Testis (tissue), 3 donors: Measurements from ENCODE around the gene XYLT1. TPM values are rescaled to one million over a fixed set of nuclear protein-coding genes. Genes with fewer than 3 reads are reported as not detected.

Source experiments
- DNase-seq: peaks from one replicate; pipeline ENCODE4 v3.0.0-alpha.2; 2019
- H3K27ac ChIP-seq, 2 donors: fragments of 200-600 bp; sonication (generic); one replicate each; pipeline ENCODE4 v1.5.1; 2019
- H3K27me3 ChIP-seq: fragments of 200-600 bp; sonication (generic); one replicate; pipeline ENCODE4 v1.5.1; 2019
- H3K36me3 ChIP-seq: fragments of 200-600 bp; sonication (generic); one replicate; pipeline ENCODE4 v1.5.1; 2017; ENCODE audit warnings: low read depth; ENCODE audit errors: missing control alignments
- H3K4me1 ChIP-seq: fragments of 200-600 bp; sonication (generic); one replicate; pipeline ENCODE4 v1.5.1; 2019
- H3K4me3 ChIP-seq, 2 donors: fragments of 200-600 bp; sonication (generic); one replicate each; pipeline ENCODE4 v1.5.1; 2017 to 2019
- H3K9me3 ChIP-seq: fragments of 200-600 bp; sonication (generic); one replicate; pipeline ENCODE4 v1.5.1; 2017
- POLR2A ChIP-seq: fragments of 450-650 bp; IDR thresholded peaks from one replicate; pipeline ENCODE4 v1.6.1; 2017; ENCODE audit warnings: antibody characterized with exemption, mild to moderate bottlenecking, moderate library complexity
- WGBS, 2 donors: methylation state at CpG; one replicate each; pipeline ENCODE4 v1.1.5; 2018; 5-methylcytosine and 5-hydroxymethylcytosine counted together
- intact Hi-C: fragments of 100-400 bp; cut with DNase I; formaldehyde crosslinking; loops from one replicate; pipeline ENCODE4 v1.15.1; 2023; ENCODE audit warnings: low total_unique reads
- polyA plus RNA-seq: library from polyadenylated mRNA; stranded (reverse); fragments of 350-450 nt; fragmentation: Illumina TruSeq; extraction: RNeasy Lipid Tissue Mini Kit (QIAGEN cat#74804); gene quantifications from one replicate; pipeline ENCODE4 v1.2.3, GENCODE V29; 2014; ENCODE audit warnings: low read depth, low replicate concordance; ENCODE audit not compliant: insufficient read depth
- total RNA-seq, 2 donors: library from RNA; depleted of rRNA; stranded (reverse); fragments of >200 nt; gene quantifications; one replicate each; pipeline ENCODE4 v1.2.3, GENCODE V29; 2016
- TF ChIP-seq, protein P1 (sequence below), 3 experiments: fragments of 450-650 bp in 2 of 3; fragments of 200-600 bp in 1 of 3; sonication (generic) in 1 of 3; IDR thresholded peaks; one replicate each; pipeline ENCODE4 v1.5.1; 2016 to 2019; ENCODE audit warnings: antibody characterized with exemption in 3 of 3, mild to moderate bottlenecking in 2 of 3, moderate library complexity in 1 of 3

Gene XYLT1
- total and polyA plus RNA-seq, 3 donors from 2014 or later, result 6.5 to 20.7 (median 13.6) TPM

- no peaks in the 10 kb centered on the region for H3K27me3 ChIP-seq
- no peak for DNase-seq
- no peak for TF ChIP-seq POLR2A
- TF ChIP-seq, protein P1, sequence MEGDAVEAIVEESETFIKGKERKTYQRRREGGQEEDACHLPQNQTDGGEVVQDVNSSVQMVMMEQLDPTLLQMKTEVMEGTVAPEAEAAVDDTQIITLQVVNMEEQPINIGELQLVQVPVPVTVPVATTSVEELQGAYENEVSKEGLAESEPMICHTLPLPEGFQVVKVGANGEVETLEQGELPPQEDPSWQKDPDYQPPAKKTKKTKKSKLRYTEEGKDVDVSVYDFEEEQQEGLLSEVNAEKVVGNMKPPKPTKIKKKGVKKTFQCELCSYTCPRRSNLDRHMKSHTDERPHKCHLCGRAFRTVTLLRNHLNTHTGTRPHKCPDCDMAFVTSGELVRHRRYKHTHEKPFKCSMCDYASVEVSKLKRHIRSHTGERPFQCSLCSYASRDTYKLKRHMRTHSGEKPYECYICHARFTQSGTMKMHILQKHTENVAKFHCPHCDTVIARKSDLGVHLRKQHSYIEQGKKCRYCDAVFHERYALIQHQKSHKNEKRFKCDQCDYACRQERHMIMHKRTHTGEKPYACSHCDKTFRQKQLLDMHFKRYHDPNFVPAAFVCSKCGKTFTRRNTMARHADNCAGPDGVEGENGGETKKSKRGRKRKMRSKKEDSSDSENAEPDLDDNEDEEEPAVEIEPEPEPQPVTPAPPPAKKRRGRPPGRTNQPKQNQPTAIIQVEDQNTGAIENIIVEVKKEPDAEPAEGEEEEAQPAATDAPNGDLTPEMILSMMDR (IDR thresholded peaks at IDR 0.05), result no peak
- 43 to 52% methylated on average over 2 to 3 of the region's 3 CpGs for WGBS, 2 donors
- H3K4me1 ChIP-seq, result no peaks in the 10 kb centered on the region
- no peaks in the 10 kb centered on the region for H3K36me3 ChIP-seq
- H3K4me3 ChIP-seq, result no peak overlapping the region
- H3K27ac ChIP-seq, result no peak overlapping the region
- H3K9me3 ChIP-seq, result no peaks in the 10 kb centered on the region
- intact Hi-C loops, result no loop called here
Measured at GRCh38 chr16:17126156-17126555, 344.6 kb downstream of the XYLT1 start.

DNA sequence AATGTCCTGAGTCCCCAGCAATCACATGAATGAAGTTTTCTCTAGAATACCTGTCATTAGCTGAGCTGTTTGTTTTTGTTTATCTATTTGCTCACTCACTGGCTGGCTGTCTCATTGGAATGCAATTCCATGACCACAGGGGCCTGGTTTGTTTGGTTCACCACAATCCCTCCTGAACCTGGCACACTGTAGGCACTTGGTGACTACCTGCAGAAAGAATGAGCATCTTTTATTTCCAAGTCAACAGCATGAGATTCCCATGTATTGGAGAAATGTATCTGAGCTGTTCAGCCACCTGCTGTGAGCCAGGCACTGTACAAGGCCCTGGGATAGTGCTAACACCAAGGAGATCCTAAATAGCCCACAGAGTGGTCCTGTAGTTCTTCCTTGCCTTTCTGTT is 345.1 kb downstream of the XYLT1 start:
- H3K9me3 ChIP-seq, result no peaks in the 10 kb centered on the region
- TF ChIP-seq, protein P1 (IDR thresholded peaks at IDR 0.05), result no peak
- TF ChIP-seq POLR2A, result no peak
- H3K4me3 ChIP-seq, result no peak overlapping the region
- H3K36me3 ChIP-seq, result no peaks in the 10 kb centered on the region
- no peak for DNase-seq
- H3K4me1 ChIP-seq, result no peaks in the 10 kb centered on the region
- no peaks in the 10 kb centered on the region for H3K27me3 ChIP-seq
- intact Hi-C loops, result no loop called here
- no peak overlapping the region for H3K27ac ChIP-seq

- no peak for DNase-seq
- TF ChIP-seq, protein P1 (IDR thresholded peaks at IDR 0.05), result no peak
- no peak for TF ChIP-seq POLR2A
- H3K4me1 ChIP-seq, result no peaks in the 10 kb centered on the region
- intact Hi-C loops, result no loop called here
- WGBS, 2 donors, result 82 to 87% methylated on average over 5 of the region's 5 CpGs
- no peaks in the 10 kb centered on the region for H3K9me3 ChIP-seq
- H3K27ac ChIP-seq, result no peak overlapping the region
- no peaks in the 10 kb centered on the region for H3K27me3 ChIP-seq
- H3K36me3 ChIP-seq, result no peaks in the 10 kb centered on the region
- no peak overlapping the region for H3K4me3 ChIP-seq
Measured at GRCh38 chr16:17117906-17118577, 352.7 kb downstream of the XYLT1 start.

DNA sequence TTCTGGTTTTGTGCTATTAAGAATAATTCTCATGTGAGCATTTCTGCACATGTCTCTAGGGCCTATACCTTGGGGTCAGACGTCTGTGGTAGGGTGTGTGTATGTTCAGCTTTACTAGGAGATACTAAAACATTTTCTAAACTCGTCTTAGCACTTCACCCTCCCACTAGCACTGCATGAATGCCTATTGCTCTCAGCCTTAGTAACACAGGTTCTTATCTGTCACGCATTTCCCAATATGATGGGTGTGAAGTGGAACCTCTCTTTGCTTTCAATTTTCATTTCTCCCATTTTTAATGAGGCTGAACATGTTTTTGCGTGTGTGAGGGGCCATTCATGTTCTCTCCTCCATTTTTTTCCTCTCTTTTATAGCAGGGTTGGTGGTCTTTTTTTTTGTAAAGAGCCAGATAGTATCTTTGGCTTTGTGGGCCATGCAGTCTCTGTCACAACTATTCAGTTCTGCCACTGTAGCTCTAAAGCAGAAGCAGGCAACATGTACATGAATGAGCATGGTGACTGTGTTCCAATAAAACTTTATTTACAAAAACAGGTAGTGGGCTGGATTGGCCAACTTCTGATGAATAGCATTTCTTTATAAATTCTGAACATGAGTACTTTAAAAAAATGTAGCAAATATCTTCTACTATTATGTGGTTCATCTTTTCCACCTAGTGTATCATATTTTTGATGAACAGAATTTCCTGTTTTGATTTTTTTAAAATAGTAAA is 354.0 kb downstream of the XYLT1 start:
- Histone ChIP-seq H3K36me3 (no peaks in the 10 kb centered on the region), H3K4me3 (no peak overlapping the region), H3K27me3 (no peaks in the 10 kb centered on the region), H3K4me1 (no peaks in the 10 kb centered on the region), H3K9me3 (no peaks in the 10 kb centered on the region), H3K27ac (no peak overlapping the region)
- intact Hi-C loops, result no loop called here
- 89 to 93% methylated on average over 4 of the region's 4 CpGs for whole genome bisulfite sequencing, 2 donors
- TF ChIP-seq POLR2A, result no peak
- TF ChIP-seq, protein P1 (IDR thresholded peaks at IDR 0.05), result no peak
- no peak for DNase-seq

GRCh38 chr16:17109413-17109812 is 361.3 kb downstream of the XYLT1 start:
- no peaks in the 10 kb centered on the region for H3K9me3 ChIP-seq
- H3K4me3 ChIP-seq, result no peak overlapping the region
- intact Hi-C loops, result no loop called here
- H3K27me3 ChIP-seq, result no peaks in the 10 kb centered on the region
- H3K4me1 ChIP-seq, result no peaks in the 10 kb centered on the region
- no peak overlapping the region for H3K27ac ChIP-seq
- TF ChIP-seq, protein P1 (IDR thresholded peaks at IDR 0.05), result no peak
- no peak for TF ChIP-seq POLR2A
- DNase-seq, result no peak
- no peaks in the 10 kb centered on the region for H3K36me3 ChIP-seq
